Cardiac muscle cell (in vitro differentiated cells and primary cell): Measurements from ENCODE around the gene TMEM190. TPM values are rescaled to one million over a fixed set of nuclear protein-coding genes. Genes with fewer than 3 reads are reported as not detected.

Experiments
- DNase-seq, 2 donors: peaks; one replicate each; pipeline versions ENCODE4 v3.0.0 to v3.0.0-alpha.2; 2010 to 2017; ENCODE audit warnings: low read depth in 1 of 2, low spot score in 1 of 2
- H3K27ac ChIP-seq: fragments of 200-600 bp; sonication (generic); 2 replicates; pipeline ENCODE4 v1.5.1; 2016
- H3K27me3 ChIP-seq: fragments of 200-600 bp; sonication (generic); 2 replicates; pipeline ENCODE4 v1.6.0; 2016; ENCODE audit warnings: control low read depth
- H3K36me3 ChIP-seq: fragments of 200-600 bp; sonication (generic); 2 replicates; pipeline ENCODE4 v1.5.1; 2016; ENCODE audit warnings: control low read depth
- H3K4me1 ChIP-seq: fragments of 200-600 bp; sonication (generic); 2 replicates; pipeline ENCODE4 v1.8.1; 2017; ENCODE audit warnings: low read depth, mild to moderate bottlenecking, mixed run types
- H3K4me3 ChIP-seq: fragments of 200-600 bp; sonication (generic); 2 replicates; pipeline ENCODE4 v1.5.1; 2016; ENCODE audit warnings: mild to moderate bottlenecking
- H3K9me3 ChIP-seq: fragments of 200-600 bp; sonication (generic); 2 replicates; pipeline ENCODE4 v1.5.1; 2017; ENCODE audit warnings: low read depth, mild to moderate bottlenecking, control low read depth
- polyA plus RNA-seq: library from polyadenylated mRNA; unstranded; fragments of >200 nt; fragmentation: Nextera tagmentation; extraction: Ambion mirVana; gene quantifications from 2 replicates; pipeline ENCODE4 v1.2.1, GENCODE V29; 2016
- total RNA-seq: library from RNA; depleted of rRNA; stranded (reverse); fragments of >200 nt; gene quantifications from 2 replicates; pipeline ENCODE4 v1.2.3, GENCODE V29; 2016
- TF ChIP-seq, protein P1 (sequence below): IDR thresholded peaks from 2 replicates; pipeline ENCODE4 v1.5.1; 2012; ENCODE audit warnings: low read depth, mild to moderate bottlenecking, low read length

Gene TMEM190
- total and polyA plus RNA-seq, 2 experiments from 2014 or later = 1.3 TPM; not detected in 1

DNA sequence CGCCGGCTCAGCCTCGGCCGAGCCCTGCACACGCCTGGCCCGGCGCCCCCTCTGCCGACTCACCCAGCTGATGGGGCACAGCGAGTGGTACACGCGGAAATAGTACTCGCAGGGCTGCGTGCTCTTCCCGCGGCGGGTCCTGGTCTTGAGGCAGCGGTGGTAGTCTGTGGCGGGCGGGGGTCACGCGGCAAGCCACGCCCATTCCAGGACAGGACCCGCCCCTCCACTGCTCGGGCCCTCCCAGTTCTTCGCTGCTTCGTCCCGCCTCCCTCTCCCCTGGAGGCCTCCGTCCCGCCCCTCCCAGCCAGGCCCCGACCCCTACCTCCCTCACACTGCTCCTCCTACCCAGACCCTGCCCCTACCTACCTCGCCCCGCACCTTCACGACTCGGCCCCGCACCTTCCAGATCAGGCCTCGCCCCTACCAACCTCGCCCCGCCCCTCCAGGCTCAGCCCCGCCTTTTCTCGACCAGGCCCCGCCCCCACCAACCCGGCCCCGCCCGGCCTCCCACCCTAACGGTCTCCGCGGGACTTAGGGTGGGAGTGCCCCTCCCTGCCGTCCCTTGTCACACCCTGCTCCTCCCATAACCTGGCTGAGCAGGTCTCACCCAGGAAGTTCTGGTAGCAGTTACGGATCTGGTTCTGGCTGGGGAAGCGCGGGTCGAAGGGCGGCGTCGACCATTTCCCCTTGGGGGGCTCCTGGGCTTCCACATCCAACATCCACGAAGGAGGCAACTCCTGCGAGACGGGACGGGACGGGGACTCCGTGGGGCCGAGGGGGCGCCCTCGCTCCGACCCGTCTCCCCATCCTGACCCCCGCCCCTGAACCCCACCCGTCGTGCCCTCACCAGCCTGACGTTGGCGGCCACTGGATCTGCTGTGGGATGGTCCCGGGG lies 22.6 kb upstream of the TMEM190 start:
- H3K4me3 ChIP-seq = peak overlapping the region; percentile 30
- H3K27ac ChIP-seq = no peak overlapping the region
- peak; percentile 68 to 71 for DNase-seq
- no peaks in the 10 kb centered on the region for H3K36me3 ChIP-seq
- H3K27me3 ChIP-seq = peaks cover 62% of the 10 kb centered on the region
- no peaks in the 10 kb centered on the region for H3K9me3 ChIP-seq
- TF ChIP-seq, protein P1, sequence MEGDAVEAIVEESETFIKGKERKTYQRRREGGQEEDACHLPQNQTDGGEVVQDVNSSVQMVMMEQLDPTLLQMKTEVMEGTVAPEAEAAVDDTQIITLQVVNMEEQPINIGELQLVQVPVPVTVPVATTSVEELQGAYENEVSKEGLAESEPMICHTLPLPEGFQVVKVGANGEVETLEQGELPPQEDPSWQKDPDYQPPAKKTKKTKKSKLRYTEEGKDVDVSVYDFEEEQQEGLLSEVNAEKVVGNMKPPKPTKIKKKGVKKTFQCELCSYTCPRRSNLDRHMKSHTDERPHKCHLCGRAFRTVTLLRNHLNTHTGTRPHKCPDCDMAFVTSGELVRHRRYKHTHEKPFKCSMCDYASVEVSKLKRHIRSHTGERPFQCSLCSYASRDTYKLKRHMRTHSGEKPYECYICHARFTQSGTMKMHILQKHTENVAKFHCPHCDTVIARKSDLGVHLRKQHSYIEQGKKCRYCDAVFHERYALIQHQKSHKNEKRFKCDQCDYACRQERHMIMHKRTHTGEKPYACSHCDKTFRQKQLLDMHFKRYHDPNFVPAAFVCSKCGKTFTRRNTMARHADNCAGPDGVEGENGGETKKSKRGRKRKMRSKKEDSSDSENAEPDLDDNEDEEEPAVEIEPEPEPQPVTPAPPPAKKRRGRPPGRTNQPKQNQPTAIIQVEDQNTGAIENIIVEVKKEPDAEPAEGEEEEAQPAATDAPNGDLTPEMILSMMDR = no peak
- no peaks in the 10 kb centered on the region for H3K4me1 ChIP-seq

DNA sequence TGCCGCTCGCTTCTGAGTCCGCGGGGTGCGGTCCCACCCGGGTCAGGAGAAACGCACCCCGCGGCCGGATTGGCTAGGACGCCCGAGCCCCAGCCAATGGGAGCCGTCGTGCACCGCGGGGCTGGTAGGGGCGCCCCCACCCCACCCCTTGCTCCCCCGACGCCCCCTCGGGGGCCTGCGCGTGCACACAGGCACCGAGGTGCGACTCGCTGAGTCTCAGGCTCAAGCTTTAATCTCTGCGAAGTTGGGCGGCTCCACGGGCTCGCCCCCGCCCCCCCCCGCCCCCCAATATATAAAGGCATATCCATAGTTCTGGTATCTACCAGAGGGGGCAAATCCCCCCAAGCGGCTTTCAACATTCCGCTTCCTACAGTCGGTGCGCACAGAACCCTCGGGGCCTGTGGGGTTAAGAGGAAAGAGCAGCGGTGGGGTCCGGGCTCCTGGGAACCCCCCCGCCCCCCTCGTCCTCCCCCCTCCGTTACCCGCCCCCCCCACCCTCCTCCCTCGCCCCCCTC lies 21.9 kb upstream of the TMEM190 start, which contains the start of gene COX6B2:
COX6B2 (minus strand) TSS at position 22 of the 515 bp plus-strand sequence. CDS start 198 bp downstream, outside the sequence.
- Histone ChIP-seq H3K27me3 (peaks cover 62% of the 10 kb centered on the region), H3K27ac (no peak within 1 kb of the TSS), H3K4me1 (no peaks in the 10 kb centered on the region), H3K4me3 (peak within 1 kb of the TSS; percentile 30), H3K9me3 (no peaks in the 10 kb centered on the region), H3K36me3 (no peaks in the 10 kb centered on the region)
- TF ChIP-seq, protein P1 = no peak
- DNase-seq = no peak

DNA sequence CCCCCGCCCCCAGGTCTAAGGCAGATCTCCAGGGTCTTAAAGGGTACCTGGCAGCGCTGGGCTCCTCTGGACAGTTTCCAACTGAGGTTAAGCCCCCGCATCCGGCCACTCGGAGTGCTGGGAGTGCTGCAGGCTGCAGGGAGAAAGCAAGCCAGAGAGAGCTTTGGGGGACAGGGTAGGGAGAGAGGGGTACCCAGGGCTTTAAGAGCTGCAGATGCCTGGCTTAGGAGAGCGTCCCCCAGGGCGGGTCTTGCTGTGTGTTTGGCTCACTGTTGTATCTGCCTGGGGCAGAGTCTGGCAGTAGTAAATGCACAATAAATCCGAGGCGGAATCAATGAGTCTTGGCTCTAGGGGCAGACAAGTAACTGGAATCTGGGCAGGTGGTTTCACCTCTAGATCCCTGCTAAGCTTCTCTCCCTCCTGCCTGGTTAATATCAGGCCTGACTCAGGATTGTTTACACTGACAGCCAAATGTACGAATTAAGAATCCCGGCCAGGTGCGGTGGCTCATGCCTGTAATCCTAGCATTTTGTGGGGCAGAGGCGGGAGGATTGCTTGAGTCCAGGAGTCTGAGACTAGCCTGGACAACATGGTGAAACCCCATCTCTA lies 21.3 kb upstream of the TMEM190 start:
- DNase-seq = no peak
- no peak overlapping the region for H3K27ac ChIP-seq
- H3K9me3 ChIP-seq = no peaks in the 10 kb centered on the region
- H3K27me3 ChIP-seq = peaks cover 62% of the 10 kb centered on the region
- H3K36me3 ChIP-seq = no peaks in the 10 kb centered on the region
- TF ChIP-seq, protein P1 = no peak
- no peaks in the 10 kb centered on the region for H3K4me1 ChIP-seq
- no peak overlapping the region for H3K4me3 ChIP-seq

DNA sequence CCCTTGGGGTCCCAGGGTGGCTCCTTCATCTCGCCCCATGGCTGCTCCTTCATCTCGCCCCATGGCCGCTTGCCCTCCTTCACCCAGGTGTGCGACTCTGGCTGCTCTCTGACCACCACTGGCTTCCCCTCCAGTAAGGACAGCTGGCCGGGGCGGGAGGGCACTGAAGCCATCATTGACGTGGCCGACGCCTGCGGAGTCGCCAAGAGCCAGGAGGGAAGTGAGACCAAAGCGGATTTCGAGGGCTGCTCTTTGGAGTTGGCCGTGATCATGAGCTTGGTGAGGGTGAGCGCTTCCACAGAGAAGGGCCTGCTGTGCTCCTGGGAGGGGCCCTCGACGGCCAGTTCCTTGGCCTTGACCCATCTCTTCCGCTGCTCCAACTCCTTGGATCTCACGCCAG lies 18.1 kb upstream of the TMEM190 start:
- H3K36me3 ChIP-seq = no peaks in the 10 kb centered on the region
- H3K27ac ChIP-seq = no peak overlapping the region
- H3K4me3 ChIP-seq = no peak overlapping the region
- no peaks in the 10 kb centered on the region for H3K9me3 ChIP-seq
- H3K4me1 ChIP-seq = no peaks in the 10 kb centered on the region
- DNase-seq = no peak
- TF ChIP-seq, protein P1 = no peak
- peaks cover 40% of the 10 kb centered on the region for H3K27me3 ChIP-seq

DNA sequence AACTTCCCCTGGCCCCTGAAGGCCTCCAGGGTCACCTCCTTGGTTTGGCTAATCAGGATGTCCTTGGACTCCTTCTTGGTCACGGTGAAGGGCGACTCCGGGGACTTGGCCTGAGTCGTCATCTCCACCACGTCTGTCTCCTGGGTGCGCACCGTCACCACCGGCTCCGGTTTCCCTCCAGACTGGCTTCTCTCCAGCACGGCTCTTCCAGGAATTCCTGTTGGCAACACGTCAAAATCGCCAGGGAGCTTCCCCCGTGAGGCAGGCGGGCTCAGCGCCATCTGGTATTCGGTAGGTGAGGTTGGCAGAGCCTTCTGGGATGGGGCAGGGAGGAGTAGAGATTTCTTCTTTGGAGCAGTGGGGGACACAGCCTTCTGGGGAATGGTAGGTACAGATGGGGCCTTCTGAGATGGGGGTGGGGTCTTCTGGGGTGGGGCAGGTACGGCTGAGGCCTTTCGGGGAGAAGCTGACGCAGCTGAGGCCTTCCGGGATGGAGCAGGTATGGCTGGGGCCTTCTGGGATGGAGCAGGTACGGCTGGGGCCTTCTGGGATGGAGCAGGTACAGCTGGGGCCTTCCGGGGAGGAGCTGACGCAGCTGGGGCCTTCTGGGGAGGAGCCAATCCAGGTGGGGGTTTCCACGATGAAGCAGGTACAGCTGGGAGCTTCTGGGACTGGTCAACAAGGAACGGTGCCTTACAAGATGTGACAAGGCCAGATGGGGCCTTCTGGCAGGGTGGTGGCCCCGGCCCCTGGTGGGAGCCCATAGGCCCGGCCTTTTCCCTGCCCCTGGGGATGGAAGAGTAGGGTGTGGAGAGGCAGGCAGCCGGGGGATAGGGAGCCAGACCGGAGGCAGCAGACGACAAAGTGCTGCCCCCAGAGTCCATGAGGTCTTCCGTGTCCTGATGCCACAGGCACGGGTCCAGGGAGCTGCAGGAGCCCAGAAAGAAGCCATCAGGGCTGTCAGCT lies 17.4 kb upstream of the TMEM190 start:
- Histone ChIP-seq H3K27me3 (peaks cover 33% of the 10 kb centered on the region), H3K27ac (no peak overlapping the region), H3K4me1 (no peaks in the 10 kb centered on the region), H3K4me3 (no peak overlapping the region), H3K36me3 (no peaks in the 10 kb centered on the region), H3K9me3 (no peaks in the 10 kb centered on the region)
- no peak for DNase-seq
- TF ChIP-seq, protein P1 = no peak
